ENCODE measurements around the gene SH3GLB2.

SH3GLB2 gene

GRCh38 chr9:129028192-129028966 is at the start of gene SH3GLB2:
TSS of gene SH3GLB2 (minus strand) at chr9:129028331. CDS start at chr9:129028154, 177 bp downstream.
- DNase-seq (ENCODE audit: insufficient read length, low spot score) (peak; percentile 99), FAIRE-seq (no peak)
- peak; percentile 80 for TF ChIP-seq POLR2A (IDR thresholded peaks at IDR 0.05; ENCODE audit: low read depth, low read length)

GRCh38 chr9:129077236-129077635 is 49.1 kb upstream of the SH3GLB2 start:
- DNase-seq (ENCODE audit: insufficient read length, low spot score) (no peak), FAIRE-seq (no peak)
- no peak for TF ChIP-seq POLR2A (IDR thresholded peaks at IDR 0.05; ENCODE audit: low read depth, low read length)

- TF ChIP-seq POLR2A (IDR thresholded peaks at IDR 0.05; ENCODE audit: low read depth, low read length), result no peak
- FAIRE-seq (no peak), DNase-seq (ENCODE audit: insufficient read length, low spot score) (no peak)
Observed at GRCh38 chr9:129076640-129077037, 48.5 kb upstream of the SH3GLB2 start.

- no peak for FAIRE-seq
- no peak for TF ChIP-seq POLR2A (IDR thresholded peaks at IDR 0.05; ENCODE audit: low read depth, low read length)
- DNase-seq (ENCODE audit: insufficient read length, low spot score), result no peak
Observed at GRCh38 chr9:129075996-129076639, 48.0 kb upstream of the SH3GLB2 start.

- TF ChIP-seq POLR2A (IDR thresholded peaks at IDR 0.05; ENCODE audit: low read depth, low read length), result no peak
- no peak for FAIRE-seq
- DNase-seq (ENCODE audit: insufficient read length, low spot score), result no peak
Observed at GRCh38 chr9:129074106-129074505, 46.0 kb upstream of the SH3GLB2 start.

- TF ChIP-seq POLR2A (IDR thresholded peaks at IDR 0.05; ENCODE audit: low read depth, low read length), result no peak
- no peak for FAIRE-seq
Observed at GRCh38 chr9:129073404-129073803, 45.3 kb upstream of the SH3GLB2 start.

GRCh38 chr9:129072171-129072570 is 44.0 kb upstream of the SH3GLB2 start:
- DNase-seq (ENCODE audit: insufficient read length, low spot score) (no peak), FAIRE-seq (no peak)
- no peak for TF ChIP-seq POLR2A (IDR thresholded peaks at IDR 0.05; ENCODE audit: low read depth, low read length)

More at GRCh38 chr9:129073404-129073803, 45.3 kb upstream of the SH3GLB2 start:
- DNase-seq (ENCODE audit: insufficient read length, low spot score), result no peak

- no peak for DNase-seq (ENCODE audit: insufficient read length, low spot score)
- TF ChIP-seq POLR2A (IDR thresholded peaks at IDR 0.05; ENCODE audit: low read depth, low read length), result no peak
- FAIRE-seq, result no peak
Observed at GRCh38 chr9:129071526-129072126, 43.5 kb upstream of the SH3GLB2 start.

GRCh38 chr9:129070696-129071525 is 42.8 kb upstream of the SH3GLB2 start:
- no peak for FAIRE-seq
- DNase-seq (ENCODE audit: insufficient read length, low spot score), result no peak
- TF ChIP-seq POLR2A (IDR thresholded peaks at IDR 0.05; ENCODE audit: low read depth, low read length), result no peak

- no peak for TF ChIP-seq POLR2A (IDR thresholded peaks at IDR 0.05; ENCODE audit: low read depth, low read length)
- no peak for FAIRE-seq
- DNase-seq (ENCODE audit: insufficient read length, low spot score), result no peak
Observed at GRCh38 chr9:129069862-129070641, 41.9 kb upstream of the SH3GLB2 start.

GRCh38 chr9:129068990-129069861 is 41.1 kb upstream of the SH3GLB2 start:
- DNase-seq (ENCODE audit: insufficient read length, low spot score), result no peak
- TF ChIP-seq POLR2A (IDR thresholded peaks at IDR 0.05; ENCODE audit: low read depth, low read length), result no peak
- no peak for FAIRE-seq

- no peak for TF ChIP-seq POLR2A (IDR thresholded peaks at IDR 0.05; ENCODE audit: low read depth, low read length)
- no peak for FAIRE-seq
Observed at GRCh38 chr9:129068110-129068509, 40.0 kb upstream of the SH3GLB2 start.

More at GRCh38 chr9:129068110-129068509, 40.0 kb upstream of the SH3GLB2 start:
- no peak for DNase-seq (ENCODE audit: insufficient read length, low spot score)

All from H54 (cell line).